CD4-positive, alpha-beta memory T cell (primary cell): ENCODE results near the gene TMEM203. TPM values are rescaled to one million over a fixed set of nuclear protein-coding genes. Genes with fewer than 3 reads are reported as not detected.
A peak's percentile ranks its signal among the peaks of the same experiment; 100 is the strongest.

Experiments used
- CTCF ChIA-PET: fragments of 350-600 bp; sonication (Branson Sonifier 250); formaldehyde crosslinking; loops from one replicate; lab custom pipeline; 2021; ENCODE audit warnings: inconsistent platforms; ENCODE audit not compliant: partially characterized antibody; lab: Charles Lee
- POLR2A ChIA-PET: fragments of 350-600 bp; sonication (Branson Sonifier 250); formaldehyde crosslinking; loops from one replicate; lab custom pipeline; 2021; ENCODE audit not compliant: partially characterized antibody; lab: Charles Lee
- DNase-seq, 5 donors: peaks; one replicate each; pipeline versions ENCODE4 v3.0.0 to v3.0.0-alpha.2; 2020 to 2022; ENCODE audit warnings: mixed read lengths in 1 of 5
- H3K27ac ChIP-seq: one replicate; pipeline ENCODE4 v1.7.0; 2013; ENCODE audit warnings: low read depth, low read length
- H3K27me3 ChIP-seq: 2 replicates; pipeline ENCODE4 v1.7.0; 2013; ENCODE audit warnings: mild to moderate bottlenecking, low read length, moderate library complexity; ENCODE audit not compliant: insufficient read depth
- H3K36me3 ChIP-seq: 2 replicates; pipeline ENCODE4 v1.7.0; 2013; ENCODE audit warnings: mild to moderate bottlenecking, low read length, moderate library complexity; ENCODE audit not compliant: insufficient read depth
- H3K4me1 ChIP-seq: 2 replicates; pipeline ENCODE4 v1.7.0; 2013; ENCODE audit warnings: mild to moderate bottlenecking, low read length, moderate library complexity; ENCODE audit not compliant: insufficient read depth
- H3K4me3 ChIP-seq, 2 donors: one replicate each; pipeline ENCODE4 v1.7.0; 2013; ENCODE audit warnings: low read length in 2 of 2, mild to moderate bottlenecking in 1 of 2
- H3K9me3 ChIP-seq, 2 donors: one replicate each; pipeline ENCODE4 v1.7.0; 2013; ENCODE audit warnings: low read length in 2 of 2, control low read depth in 1 of 2; ENCODE audit not compliant: control insufficient read depth in 1 of 2
- H3K27ac Mint-ChIP-seq, 7 donors: one replicate each; pipeline ENCODE4 v1.8.0; 2020 to 2021; ENCODE audit warnings: mixed read lengths in 7 of 7, mild to moderate bottlenecking in 6 of 7, inconsistent platforms in 3 of 7, moderate library complexity in 3 of 7
- H3K27me3 Mint-ChIP-seq, 2 donors: one replicate each; pipeline ENCODE4 v1.8.0; 2020 to 2021; ENCODE audit warnings: mixed read lengths in 2 of 2
- H3K36me3 Mint-ChIP-seq, 2 donors: one replicate each; pipeline ENCODE4 v1.8.0; 2020 to 2021; ENCODE audit warnings: mixed read lengths in 2 of 2, inconsistent platforms in 1 of 2, mild to moderate bottlenecking in 1 of 2
- H3K4me1 Mint-ChIP-seq, 4 donors: one replicate each; pipeline ENCODE4 v1.8.0; 2020 to 2021; ENCODE audit warnings: mixed read lengths in 4 of 4, mild to moderate bottlenecking in 1 of 4
- H3K4me3 Mint-ChIP-seq, 8 donors: one replicate each; pipeline ENCODE4 v1.8.0; 2020 to 2021; ENCODE audit warnings: mixed read lengths in 8 of 8, mild to moderate bottlenecking in 7 of 8, moderate library complexity in 6 of 8, inconsistent platforms in 3 of 8
- H3K9me3 Mint-ChIP-seq, 8 donors: one replicate each; pipeline ENCODE4 v1.8.0; 2020 to 2021; ENCODE audit warnings: mixed read lengths in 8 of 8, mild to moderate bottlenecking in 5 of 8, inconsistent platforms in 3 of 8, moderate library complexity in 1 of 8
- intact Hi-C: fragments of 100-400 bp; cut with micrococcal nuclease; formaldehyde crosslinking; loops from one replicate; pipeline ENCODE4 v1.15.1; 2023
- polyA plus RNA-seq, 2 donors: library from polyadenylated mRNA; unstranded; fragments of 300-500 nt; fragmentation: Illumina TruSeq; gene quantifications; one replicate each; pipeline ENCODE4 v1.2.3, GENCODE V29; 2021
- total RNA-seq, 2 experiments: library from RNA; stranded (reverse); gene quantifications; one replicate each; pipeline ENCODE4 v1.2.3, GENCODE V29; 2021

The TMEM203 gene
- total and polyA plus RNA-seq, 4 experiments from 2014 or later = 39.5 to 170 (median 86.0) TPM

GRCh38 chr9:137164370-137165249 is 40.8 kb downstream of the TMEM203 start:
- no peak overlapping the region for H3K4me3 ChIP-seq
- CTCF ChIA-PET = no interaction called here
- H3K36me3 Mint-ChIP-seq = no peaks in the 10 kb centered on the region
- H3K27ac ChIP-seq = no peak overlapping the region
- no peak overlapping the region for H3K4me3 Mint-ChIP-seq
- no peak for DNase-seq
- H3K27me3 ChIP-seq = peaks cover 10% of the 10 kb centered on the region
- H3K27ac Mint-ChIP-seq = no peak overlapping the region
- no peaks in the 10 kb centered on the region for H3K9me3 ChIP-seq
- no peaks in the 10 kb centered on the region for H3K4me1 ChIP-seq
- POLR2A ChIA-PET = no interaction called here
- no peaks in the 10 kb centered on the region for H3K9me3 Mint-ChIP-seq
- H3K36me3 ChIP-seq = no peaks in the 10 kb centered on the region
- H3K4me1 Mint-ChIP-seq = peaks cover 0 to 4% (median under 1%) of the 10 kb centered on the region in 4 donors
- intact Hi-C loops = no loop called here
- peaks cover 15 to 18% of the 10 kb centered on the region in 2 donors for H3K27me3 Mint-ChIP-seq

GRCh38 chr9:137163805-137164204 is 41.6 kb downstream of the TMEM203 start:
- CTCF ChIA-PET = no interaction called here

GRCh38 chr9:137163365-137163715 is 42.1 kb downstream of the TMEM203 start:
- H3K27ac Mint-ChIP-seq = no peak overlapping the region
- ChIA-PET CTCF (no interaction called here), POLR2A (interaction anchor here (0.6 to 1.4 kb wide), 4 partner anchors 24 to 78 kb away, joined by 3 to 4 read pairs (median 3); partner anchors contain the start of gene TUBB4B)
- intact Hi-C loops = no loop called here
- H3K36me3 ChIP-seq = no peaks in the 10 kb centered on the region
- no peak for DNase-seq
- no peaks in the 10 kb centered on the region for H3K9me3 Mint-ChIP-seq
- H3K36me3 Mint-ChIP-seq = no peaks in the 10 kb centered on the region
- H3K4me3 Mint-ChIP-seq = peak overlapping the region in 2 of 8 donors; percentile 15 to 35
- no peaks in the 10 kb centered on the region for H3K9me3 ChIP-seq
- peaks cover 18% of the 10 kb centered on the region for H3K27me3 ChIP-seq
- H3K4me1 Mint-ChIP-seq = peaks cover 3 to 14% (median 5%) of the 10 kb centered on the region in 4 donors
- no peak overlapping the region for H3K4me3 ChIP-seq
- peaks cover 15 to 24% of the 10 kb centered on the region in 2 donors for H3K27me3 Mint-ChIP-seq
- peaks cover 6% of the 10 kb centered on the region for H3K4me1 ChIP-seq
- H3K27ac ChIP-seq = no peak overlapping the region

More at GRCh38 chr9:137163805-137164204, 41.6 kb downstream of the TMEM203 start:
- no peak for DNase-seq
- H3K27me3 ChIP-seq = peaks cover 14% of the 10 kb centered on the region
- H3K9me3 ChIP-seq = no peaks in the 10 kb centered on the region
- Mint-ChIP-seq H3K9me3 (no peaks in the 10 kb centered on the region), H3K27me3 (peaks cover 16 to 23% of the 10 kb centered on the region in 2 donors), H3K27ac (no peak overlapping the region), H3K4me3 (no peak overlapping the region), H3K4me1 (peaks cover 2 to 12% (median 4%) of the 10 kb centered on the region in 4 donors), H3K36me3 (no peaks in the 10 kb centered on the region)
- H3K4me1 ChIP-seq = peaks cover 1% of the 10 kb centered on the region
- no peak overlapping the region for H3K4me3 ChIP-seq
- POLR2A ChIA-PET = interaction anchor here (1.4 kb wide), 1 partner anchor 77 kb away, joined by 4 read pairs; the partner anchor contains the start of gene TUBB4B
- H3K27ac ChIP-seq = no peak overlapping the region
- intact Hi-C loops = no loop called here
- no peaks in the 10 kb centered on the region for H3K36me3 ChIP-seq

- Mint-ChIP-seq H3K27me3 (peaks cover 17 to 30% of the 10 kb centered on the region in 2 donors), H3K4me1 (peaks cover 5 to 20% (median 10%) of the 10 kb centered on the region in 4 donors), H3K9me3 (no peaks in the 10 kb centered on the region), H3K4me3 (peak overlapping the region in 4 of 8 donors; percentile 28 to 54 (median 37)), H3K27ac (no peak overlapping the region), H3K36me3 (no peaks in the 10 kb centered on the region)
- CTCF ChIA-PET = interaction anchor here (0.5 kb wide), 1 partner anchor 40 kb away, joined by 4 read pairs; no protein-coding TSS in a partner anchor
- Histone ChIP-seq H3K4me3 (no peak overlapping the region), H3K36me3 (no peaks in the 10 kb centered on the region), H3K27ac (no peak overlapping the region), H3K27me3 (peaks cover 19% of the 10 kb centered on the region), H3K9me3 (no peaks in the 10 kb centered on the region), H3K4me1 (peaks cover 6% of the 10 kb centered on the region)
- POLR2A ChIA-PET = interaction anchor here (0.6 to 1.4 kb wide), 4 partner anchors 25 to 78 kb away, joined by 3 to 4 read pairs (median 3); partner anchors contain the start of gene TUBB4B
- intact Hi-C loops = no loop called here
- peak in 2 of 5 donors; percentile 23 to 25 for DNase-seq
Observed at GRCh38 chr9:137162505-137163364, 42.7 kb downstream of the TMEM203 start.

- CTCF ChIA-PET = no interaction called here
- no peak for DNase-seq
- H3K4me3 Mint-ChIP-seq = no peak overlapping the region
Observed at GRCh38 chr9:137161558-137162486, 43.6 kb downstream of the TMEM203 start.

GRCh38 chr9:137160716-137161557 is 44.5 kb downstream of the TMEM203 start:
- H3K9me3 ChIP-seq = no peaks in the 10 kb centered on the region
- H3K36me3 ChIP-seq = no peaks in the 10 kb centered on the region
- POLR2A ChIA-PET = no interaction called here
- peaks cover 19% of the 10 kb centered on the region for H3K4me1 ChIP-seq
- Mint-ChIP-seq H3K27me3 (peaks cover 12 to 33% of the 10 kb centered on the region in 2 donors), H3K4me1 (peaks cover 6 to 22% (median 16%) of the 10 kb centered on the region in 4 donors), H3K9me3 (no peaks in the 10 kb centered on the region), H3K4me3 (no peak overlapping the region), H3K27ac (no peak overlapping the region), H3K36me3 (no peaks in the 10 kb centered on the region)
- CTCF ChIA-PET = no interaction called here
- peaks cover 9% of the 10 kb centered on the region for H3K27me3 ChIP-seq
- no peak overlapping the region for H3K27ac ChIP-seq
- H3K4me3 ChIP-seq = no peak overlapping the region
- DNase-seq = no peak
- intact Hi-C loops = no loop called here

More at GRCh38 chr9:137161558-137162486, 43.6 kb downstream of the TMEM203 start:
- POLR2A ChIA-PET = interaction anchor here (1.0 kb wide), 1 partner anchor 26 kb away, joined by 3 read pairs; no protein-coding TSS in a partner anchor
- no peaks in the 10 kb centered on the region for H3K36me3 ChIP-seq
- H3K9me3 ChIP-seq = no peaks in the 10 kb centered on the region
- intact Hi-C loops = no loop called here
- no peak overlapping the region for H3K4me3 ChIP-seq
- no peak overlapping the region for H3K27ac Mint-ChIP-seq
- H3K27ac ChIP-seq = no peak overlapping the region
- peaks cover 14% of the 10 kb centered on the region for H3K4me1 ChIP-seq
- peaks cover 16% of the 10 kb centered on the region for H3K27me3 ChIP-seq
- H3K4me1 Mint-ChIP-seq = peaks cover 5 to 25% (median 14%) of the 10 kb centered on the region in 4 donors
- H3K9me3 Mint-ChIP-seq = no peaks in the 10 kb centered on the region
- peaks cover 17 to 36% of the 10 kb centered on the region in 2 donors for H3K27me3 Mint-ChIP-seq
- no peaks in the 10 kb centered on the region for H3K36me3 Mint-ChIP-seq
